Measurements from ENCODE around the gene RAB7A. TPM values are rescaled to one million over a fixed set of nuclear protein-coding genes. Genes with fewer than 3 reads are reported as not detected.

Gene RAB7A
- total and polyA plus RNA-seq, 2 of the 4 experiments (the other 2 are of a cell fraction) = 57.0 to 240 TPM

DNA sequence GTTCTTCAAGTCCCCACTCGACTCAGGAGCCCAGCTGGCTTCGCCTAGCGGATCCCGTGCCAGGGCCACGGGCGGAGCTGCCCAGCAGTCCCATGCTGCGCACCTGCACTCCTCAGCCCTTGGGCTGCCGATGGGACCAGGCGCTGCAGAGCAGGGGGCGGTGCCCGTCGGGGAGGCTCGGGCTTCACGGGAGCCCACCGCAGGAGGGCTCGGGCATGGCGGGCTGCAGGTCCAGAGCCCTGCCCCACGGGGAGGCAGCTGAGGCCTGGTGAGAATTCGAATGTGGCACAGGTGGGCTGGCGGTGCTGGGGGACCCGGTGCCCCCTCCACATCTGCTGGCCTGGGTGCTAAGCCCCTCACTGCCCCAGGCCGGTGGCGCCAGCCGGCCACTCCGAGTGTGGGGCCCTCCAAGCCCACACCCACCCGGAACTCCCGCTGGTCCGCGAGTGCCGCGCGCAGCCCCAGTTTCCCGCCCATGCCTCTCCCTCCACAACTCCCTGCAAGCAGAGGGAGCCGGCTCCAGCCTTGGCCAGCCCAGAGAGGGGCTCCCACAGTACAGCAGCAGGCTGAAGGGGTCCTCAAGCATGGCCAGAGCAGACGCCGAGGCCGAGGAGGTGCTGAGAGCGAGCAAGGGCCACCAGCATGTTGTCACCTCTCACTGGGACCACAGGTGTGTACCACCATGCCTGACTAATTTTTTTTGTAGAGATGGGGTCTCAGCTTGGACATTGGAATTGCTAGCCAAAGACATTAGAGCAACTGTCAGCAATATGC is 17.0 kb downstream of the RAB7A start:
- peaks cover 19% of the 10 kb centered on the region for H3K36me3 ChIP-seq (ENCODE audit: control insufficient read depth, insufficient read depth, low read length)
- H4K20me1 ChIP-seq (ENCODE audit: insufficient read depth, low read length) = peaks cover 94% of the 10 kb centered on the region
- H2BK120ac ChIP-seq (ENCODE audit: low read depth, low read length) = no peak overlapping the region
- no peaks in the 10 kb centered on the region for H3K4me1 ChIP-seq (ENCODE audit: control insufficient read depth, insufficient read depth, low read length)
- no peak overlapping the region for H4K8ac ChIP-seq (ENCODE audit: low read depth in 2 of 2, low read length in 2 of 2)
- H3K4me3 ChIP-seq (ENCODE audit: insufficient read depth, low read depth, low read length) = no peak overlapping the region
- H4K91ac ChIP-seq (ENCODE audit: insufficient read depth, low read depth, low read length) = no peak overlapping the region
- ChIA-PET CTCF (interaction anchor here (0.7 kb wide), 1 partner anchor 28 kb away, joined by 3 read pairs; no protein-coding TSS in a partner anchor), POLR2A (ENCODE audit: unreplicated experiment) (no interaction called here)
- no peak overlapping the region for H3K23ac ChIP-seq (ENCODE audit: low read depth, low read length)
- no peak overlapping the region for H2BK15ac ChIP-seq (ENCODE audit: low read depth, low read length)
- H3K14ac ChIP-seq (replicated peaks; ENCODE audit: low read depth, low read length) = no peak overlapping the region
- no peak for TF ChIP-seq CHD1 (IDR thresholded peaks at IDR 0.05; ENCODE audit: low read depth, low read length)
- TF ChIP-seq RAD21 (IDR thresholded peaks at IDR 0.05; ENCODE audit: low read length) = no peak
- no peak for TF ChIP-seq RCOR1 (IDR thresholded peaks at IDR 0.05; ENCODE audit: insufficient replicate concordance, low read length)
- TF ChIP-seq SMC3 (IDR thresholded peaks at IDR 0.05; ENCODE audit: low read depth, low read length) = no peak
- TF ChIP-seq RFX5 (IDR thresholded peaks at IDR 0.05; ENCODE audit: low read depth, low read length) = no peak
- no peak for TF ChIP-seq ELK1 (IDR thresholded peaks at IDR 0.05; ENCODE audit: borderline replicate concordance, low read depth, low read length)
- TF ChIP-seq CEBPB (IDR thresholded peaks at IDR 0.05; ENCODE audit: low read depth, low read length) = no peak
- no peak for TF ChIP-seq NFE2L2 (IDR thresholded peaks at IDR 0.05; ENCODE audit: low read depth, low read length)
- H3K4ac ChIP-seq (ENCODE audit: low read depth, low read length) = no peak overlapping the region
- H3K79me1 ChIP-seq (ENCODE audit: low read depth in 1 of 2, low read length in 2 of 2) = peaks cover 9 to 60% of the 10 kb centered on the region in 2 experiments
- H2AK5ac ChIP-seq (ENCODE audit: low read depth, low read length) = no peak overlapping the region
- DNase-seq (no peak), ATAC-seq (ENCODE audit: low read depth) (no peak; the same call in 1 of the 2 replicates)
- intact Hi-C loops (cut with micrococcal nuclease) = no loop called here
- BruUV-seq (replicated peaks) = no TSS peak
- no peak overlapping the region for H2BK20ac ChIP-seq (ENCODE audit: low read depth, low read length)
- no peak overlapping the region for H2AFZ ChIP-seq (replicated peaks; ENCODE audit: low read length, poor library complexity)
- WGBS, 2 experiments (ENCODE audit: extremely low coverage in 2 of 2, insufficient read length in 1 of 2) = 97% methylated on average over 21 of the region's 38 CpGs; no CpG with 5 or more reads in 1 of the 2 experiments
- no peak overlapping the region for H4K5ac ChIP-seq (ENCODE audit: low read depth, low read length)
- dilution Hi-C loops (cut with HindIII; ENCODE audit: low sequenced_read_pairs, unreplicated experiment) = no loop called here
- peaks cover 10% of the 10 kb centered on the region; the same call in 1 of the 2 replicates for H3K9me1 ChIP-seq (ENCODE audit: insufficient read depth, low read length)
- H2BK5ac ChIP-seq (ENCODE audit: low read depth, low read length, poor library complexity, severe bottlenecking) = no peak overlapping the region
- H3K18ac ChIP-seq (ENCODE audit: low read depth, low read length) = no peak overlapping the region
- H3K9ac ChIP-seq (ENCODE audit: low read depth, low read length) = no peak overlapping the region
- no peak overlapping the region for H3K4me2 ChIP-seq (ENCODE audit: low read depth, low read length)
- no peak overlapping the region for H3K27ac ChIP-seq (ENCODE audit: insufficient read depth, low read length)
- peaks cover 3% of the 10 kb centered on the region for H3K9me3 ChIP-seq (ENCODE audit: control insufficient read depth, insufficient read depth, low read length)
- no peak overlapping the region for H3K56ac ChIP-seq (ENCODE audit: extremely low read depth, insufficient read depth, low read length)
- no peaks in the 10 kb centered on the region for H3K27me3 ChIP-seq (ENCODE audit: control insufficient read depth, insufficient read depth, low read length)
- H2AK9ac ChIP-seq (replicated peaks; ENCODE audit: low read depth, low read length, poor library complexity) = no peak overlapping the region
- in situ Hi-C loops (cut with MboI; ENCODE audit: low sequenced_read_pairs) = no loop called here
